Measurements from ENCODE around the gene CDC73. TPM values are rescaled to one million over a fixed set of nuclear protein-coding genes. Genes with fewer than 3 reads are reported as not detected.

CDC73 gene
- total and polyA plus RNA-seq, 2 of the 13 experiments (the other 11 are each of a cell fraction or from before 2014, with no cell fraction given): 20.2 to 26.3 TPM

GRCh38 chr1:193278968-193279367 is 157.1 kb downstream of the CDC73 start:
- Histone ChIP-seq H3K4me1 (ENCODE audit: insufficient read depth, low read length) (0 out of 2 replicates have a peak, but pooled peaks cover 7% of the 10 kb centered on the region), H3K9ac (ENCODE audit: insufficient read depth, low read depth, low read length) (no peak overlapping the region), H3K9me3 (ENCODE audit: low read length) (no peaks in the 10 kb centered on the region), H3K27ac (ENCODE audit: extremely low read length, insufficient read depth, low read length) (no peak overlapping the region), H4K20me1 (ENCODE audit: insufficient read depth, low read length) (no peaks in the 10 kb centered on the region), H2AFZ (ENCODE audit: low read length) (no peak overlapping the region), H3K4me3 (replicated peaks in 1 of 3; ENCODE audit: insufficient read depth in 1 of 3, low read depth in 2 of 3, low read length in 3 of 3) (no peak overlapping the region), H3K4me2 (ENCODE audit: low read depth, low read length) (no peak overlapping the region), H3K27me3 (ENCODE audit: control insufficient read depth in 1 of 2, insufficient read depth in 2 of 2, low read length in 2 of 2) (no peaks in the 10 kb centered on the region), H3K36me3 (replicated peaks in 1 of 2; ENCODE audit: control insufficient read depth in 1 of 2, insufficient read depth in 2 of 2, low read length in 2 of 2) (no peaks in the 10 kb centered on the region), H3K79me2 (ENCODE audit: insufficient read depth, low read length) (no peaks in the 10 kb centered on the region)
- WGBS (ENCODE audit: low lambda C conversion rate): 97% methylated on average over 2 of the region's 2 CpGs
- no peak for ATAC-seq
- FAIRE-seq: no peak
- TF ChIP-seq DNMT1 (CRISPR knock-in tag; IDR thresholded peaks at IDR 0.05): no peak
- TF ChIP-seq TCF7 (IDR thresholded peaks at IDR 0.05; ENCODE audit: low read depth): no peak
- no peak for TF ChIP-seq NCOR1 (IDR thresholded peaks at IDR 0.05; ENCODE audit: borderline replicate concordance, low read length)
- no peak for TF ChIP-seq ZNF660 (CRISPR knock-in tag; IDR thresholded peaks at IDR 0.05; ENCODE audit: borderline replicate concordance, low read depth)
- TF ChIP-seq MBD4 (IDR thresholded peaks at IDR 0.05; ENCODE audit: borderline replicate concordance, low read length): no peak
- TF ChIP-seq ZNF350 (CRISPR knock-in tag; IDR thresholded peaks at IDR 0.05; ENCODE audit: borderline replicate concordance, low read depth): no peak
- TF ChIP-seq PCBP2 (optimal IDR thresholded peaks at IDR 0.05; ENCODE audit: low read depth, low read length, poor library complexity, severe bottlenecking): no peak
- TF ChIP-seq ZNF792 (CRISPR knock-in tag; IDR thresholded peaks at IDR 0.05): no peak
- TF ChIP-seq ARID3A (IDR thresholded peaks at IDR 0.05; ENCODE audit: low read depth, low read length): no peak
- TF ChIP-seq STAT5B (CRISPR knock-in tag; IDR thresholded peaks at IDR 0.05): no peak
- TF ChIP-seq, protein P1, sequence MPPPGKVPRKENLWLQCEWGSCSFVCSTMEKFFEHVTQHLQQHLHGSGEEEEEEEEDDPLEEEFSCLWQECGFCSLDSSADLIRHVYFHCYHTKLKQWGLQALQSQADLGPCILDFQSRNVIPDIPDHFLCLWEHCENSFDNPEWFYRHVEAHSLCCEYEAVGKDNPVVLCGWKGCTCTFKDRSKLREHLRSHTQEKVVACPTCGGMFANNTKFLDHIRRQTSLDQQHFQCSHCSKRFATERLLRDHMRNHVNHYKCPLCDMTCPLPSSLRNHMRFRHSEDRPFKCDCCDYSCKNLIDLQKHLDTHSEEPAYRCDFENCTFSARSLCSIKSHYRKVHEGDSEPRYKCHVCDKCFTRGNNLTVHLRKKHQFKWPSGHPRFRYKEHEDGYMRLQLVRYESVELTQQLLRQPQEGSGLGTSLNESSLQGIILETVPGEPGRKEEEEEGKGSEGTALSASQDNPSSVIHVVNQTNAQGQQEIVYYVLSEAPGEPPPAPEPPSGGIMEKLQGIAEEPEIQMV (CRISPR knock-in tag; IDR thresholded peaks at IDR 0.05; ENCODE audit: low read depth): no peak
- TF ChIP-seq NR0B2 (CRISPR knock-in tag; IDR thresholded peaks at IDR 0.05): no peak
- no peak for TF ChIP-seq ZFP37 (CRISPR knock-in tag; IDR thresholded peaks at IDR 0.05; ENCODE audit: borderline replicate concordance)
- TF ChIP-seq ZNF782 (CRISPR knock-in tag; IDR thresholded peaks at IDR 0.05; ENCODE audit: borderline replicate concordance): no peak
- TF ChIP-seq SALL1 (CRISPR knock-in tag; IDR thresholded peaks at IDR 0.05): no peak
- TF ChIP-seq PHF21A (CRISPR knock-in tag; IDR thresholded peaks at IDR 0.05): no peak
- TF ChIP-seq ZNF333 (CRISPR knock-in tag; IDR thresholded peaks at IDR 0.05; ENCODE audit: borderline replicate concordance): no peak
- TF ChIP-seq ZNF468 (CRISPR knock-in tag; IDR thresholded peaks at IDR 0.05): no peak
- POLR2A ChIA-PET: no interaction called here
- DNase-seq (ENCODE audit: low spot score): no peak
- no TSS peak for BruUV-seq (replicated peaks)
- CTCF ChIA-PET (ENCODE audit: low intra/inter-chr PET ratio, low total read pairs): no interaction called here
- in situ Hi-C loops (cut with HindIII; ENCODE audit: extremely low pct_ligation_motif_present, low pct_unique_long_range_greater_than_20kb): no loop called here
- intact Hi-C loops (cut with micrococcal nuclease; ENCODE audit: unreplicated experiment): loop anchor here (5.0 kb wide), 1 partner anchor 103 kb away; no protein-coding TSS in a partner anchor

Measured in HepG2 (cell line).